ENCODE data around the gene DIRAS1. TPM values are rescaled to one million over a fixed set of nuclear protein-coding genes. Genes with fewer than 3 reads are reported as not detected.

The DIRAS1 gene
- polyA plus RNA-seq, 2 of the 4 experiments (the other 2 are of a cell fraction) = 2.5 to 4.3 TPM

DNA sequence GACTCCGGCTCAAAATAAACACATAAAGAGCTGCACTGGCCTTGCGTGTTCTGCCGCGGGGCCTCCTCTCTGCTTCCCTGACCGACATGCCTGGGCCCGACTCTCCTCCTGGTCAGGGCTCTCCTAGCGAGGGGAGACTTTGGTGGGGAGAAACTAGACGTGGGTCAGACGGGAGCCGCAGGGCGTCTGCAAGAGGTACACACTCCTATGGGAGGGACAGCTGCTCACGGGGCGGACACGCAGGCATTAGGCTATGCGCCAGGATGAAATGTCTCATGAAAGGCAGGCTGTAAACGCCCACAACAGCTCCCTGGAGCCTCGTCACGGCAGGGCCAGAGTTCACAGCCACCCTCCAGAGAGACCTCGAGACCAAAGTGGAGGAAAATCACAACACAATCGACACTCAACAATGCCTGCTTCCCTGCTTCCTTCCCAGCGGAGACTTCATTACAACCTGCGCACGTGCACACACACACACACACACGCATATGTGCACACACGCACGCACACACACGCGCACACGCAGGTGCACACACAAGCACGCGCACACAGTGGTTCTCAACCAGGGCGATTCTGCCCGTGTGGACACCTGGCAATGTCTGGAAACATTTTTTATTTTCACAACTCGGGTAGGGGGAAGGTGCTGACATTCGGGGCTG lies 12.9 kb upstream of the DIRAS1 start:
- ChIA-PET CTCF (interaction anchor here (2.8 kb wide), 1 partner anchor 15 kb away, joined by 12 read pairs; no protein-coding TSS in a partner anchor), POLR2A (no interaction called here)
- 90% methylated on average over 35 of the region's 35 CpGs for WGBS (ENCODE audit: missing lambda C conversion rate)
- H3K9me3 ChIP-seq = no peaks in the 10 kb centered on the region
- 0 out of 3 replicates have a peak, but pooled peaks cover 2% of the 10 kb centered on the region for H3K4me1 ChIP-seq
- DNase-seq (ENCODE audit: low read depth in 1 of 2, low spot score in 1 of 2) = no peak
- no peak overlapping the region for H3K4me3 ChIP-seq
- TF ChIP-seq POLR2AphosphoS2 (conservative IDR thresholded peaks at IDR 0.05; ENCODE audit: low read length) (no peak), E2F6 (IDR thresholded peaks at IDR 0.05; ENCODE audit: borderline replicate concordance, low read depth) (no peak)
- H3K4me2 ChIP-seq = no peak overlapping the region
- no peak for FAIRE-seq
- H3K27ac ChIP-seq = no peak overlapping the region
- ATAC-seq = no peak

DNA sequence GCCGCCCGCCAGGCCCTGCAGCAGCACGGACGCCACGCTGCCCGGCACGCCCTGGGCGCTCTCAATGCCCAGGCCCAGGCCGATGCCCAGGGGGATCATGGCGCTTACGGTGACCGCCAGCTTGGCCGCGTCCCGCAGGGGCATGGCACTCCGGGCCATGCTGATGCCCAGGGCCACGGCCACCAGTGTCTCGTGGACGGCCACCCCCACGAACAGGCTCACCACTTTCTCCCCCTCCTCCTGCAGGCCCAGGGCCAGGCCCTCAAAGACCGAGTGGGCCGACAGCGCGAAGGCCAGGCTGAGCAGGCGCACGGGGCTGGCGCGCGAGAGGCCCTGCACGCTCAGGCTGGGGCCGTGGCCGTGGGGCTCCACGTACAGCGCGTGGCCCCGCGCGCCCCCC lies 11.7 kb upstream of the DIRAS1 start:
- no peak for ATAC-seq

DNA sequence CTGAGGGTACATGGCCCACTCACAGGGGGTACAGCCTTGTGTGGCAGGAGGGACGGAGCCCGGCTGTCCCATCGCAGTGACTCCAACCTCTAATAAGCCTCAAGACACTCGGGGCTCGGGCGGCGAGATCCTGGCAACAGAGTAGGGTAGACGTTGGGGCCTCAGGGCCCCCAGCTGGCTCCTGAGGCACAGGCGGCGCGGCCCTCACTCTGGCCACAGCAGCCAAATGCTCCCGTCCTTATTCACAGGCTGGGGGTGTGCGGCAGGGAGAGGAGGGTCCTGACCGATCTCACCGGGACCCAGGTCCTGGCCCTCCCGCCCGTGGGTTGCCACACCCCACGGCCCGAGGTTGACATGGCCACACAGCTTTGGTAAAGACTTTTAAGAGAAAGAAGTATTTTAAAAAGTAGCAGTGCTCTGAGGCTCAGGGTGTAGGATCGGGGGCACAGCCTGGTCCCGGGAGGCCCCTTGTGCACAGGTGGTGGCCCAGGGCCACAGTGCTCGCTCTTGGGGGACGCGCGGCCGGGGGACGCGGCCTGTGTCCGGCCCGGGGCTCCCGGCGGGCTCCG lies 11.1 kb upstream of the DIRAS1 start:
- no peak overlapping the region for H3K27ac ChIP-seq
- H3K4me1 ChIP-seq = no peaks in the 10 kb centered on the region
- ATAC-seq = no peak
- WGBS (ENCODE audit: missing lambda C conversion rate) = 91% methylated on average over 9 of the region's 33 CpGs
- no peak overlapping the region for H3K4me3 ChIP-seq
- no peak for FAIRE-seq
- POLR2A ChIA-PET = no interaction called here
- no peak overlapping the region for H3K4me2 ChIP-seq
- no peak for TF ChIP-seq RNF2 (IDR thresholded peaks at IDR 0.05; ENCODE audit: borderline replicate concordance, low read depth)
- TF ChIP-seq RFX5 (IDR thresholded peaks at IDR 0.05) = no peak
- CTCF ChIA-PET = no interaction called here
- no peak for DNase-seq (ENCODE audit: low read depth in 1 of 2, low spot score in 1 of 2)
- no peaks in the 10 kb centered on the region for H3K9me3 ChIP-seq

More for the DNA sequence above, 11.7 kb upstream of the DIRAS1 start:
- CTCF ChIA-PET = no interaction called here
- no peak for TF ChIP-seq RAD21 (conservative IDR thresholded peaks at IDR 0.05 in 1 of 2, IDR thresholded peaks at IDR 0.05 in 1 of 2)
- no peak for TF ChIP-seq NPAS2 (CRISPR knock-in tag; IDR thresholded peaks at IDR 0.05; ENCODE audit: borderline replicate concordance)
- TF ChIP-seq, protein P1, sequence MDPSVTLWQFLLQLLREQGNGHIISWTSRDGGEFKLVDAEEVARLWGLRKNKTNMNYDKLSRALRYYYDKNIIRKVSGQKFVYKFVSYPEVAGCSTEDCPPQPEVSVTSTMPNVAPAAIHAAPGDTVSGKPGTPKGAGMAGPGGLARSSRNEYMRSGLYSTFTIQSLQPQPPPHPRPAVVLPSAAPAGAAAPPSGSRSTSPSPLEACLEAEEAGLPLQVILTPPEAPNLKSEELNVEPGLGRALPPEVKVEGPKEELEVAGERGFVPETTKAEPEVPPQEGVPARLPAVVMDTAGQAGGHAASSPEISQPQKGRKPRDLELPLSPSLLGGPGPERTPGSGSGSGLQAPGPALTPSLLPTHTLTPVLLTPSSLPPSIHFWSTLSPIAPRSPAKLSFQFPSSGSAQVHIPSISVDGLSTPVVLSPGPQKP (IDR thresholded peaks at IDR 0.05; ENCODE audit: low read depth, low read length) = no peak
- TF ChIP-seq RFX5 (IDR thresholded peaks at IDR 0.05) = no peak
- TF ChIP-seq CBX2 (IDR thresholded peaks at IDR 0.05; ENCODE audit: borderline replicate concordance, low read depth) = no peak
- no peak for TF ChIP-seq FOXS1 (CRISPR knock-in tag; IDR thresholded peaks at IDR 0.05)
- POLR2A ChIA-PET = no interaction called here
- no peak overlapping the region for H3K27ac ChIP-seq
- no peaks in the 10 kb centered on the region for H3K4me1 ChIP-seq
- no peaks in the 10 kb centered on the region for H3K9me3 ChIP-seq
- DNase-seq (ENCODE audit: low read depth in 1 of 2, low spot score in 1 of 2) (no peak), FAIRE-seq (no peak)
- no peak overlapping the region for H3K4me3 ChIP-seq
- 96% methylated on average over 20 of the region's 38 CpGs for WGBS (ENCODE audit: missing lambda C conversion rate)
- no peak overlapping the region for H3K4me2 ChIP-seq

DNA sequence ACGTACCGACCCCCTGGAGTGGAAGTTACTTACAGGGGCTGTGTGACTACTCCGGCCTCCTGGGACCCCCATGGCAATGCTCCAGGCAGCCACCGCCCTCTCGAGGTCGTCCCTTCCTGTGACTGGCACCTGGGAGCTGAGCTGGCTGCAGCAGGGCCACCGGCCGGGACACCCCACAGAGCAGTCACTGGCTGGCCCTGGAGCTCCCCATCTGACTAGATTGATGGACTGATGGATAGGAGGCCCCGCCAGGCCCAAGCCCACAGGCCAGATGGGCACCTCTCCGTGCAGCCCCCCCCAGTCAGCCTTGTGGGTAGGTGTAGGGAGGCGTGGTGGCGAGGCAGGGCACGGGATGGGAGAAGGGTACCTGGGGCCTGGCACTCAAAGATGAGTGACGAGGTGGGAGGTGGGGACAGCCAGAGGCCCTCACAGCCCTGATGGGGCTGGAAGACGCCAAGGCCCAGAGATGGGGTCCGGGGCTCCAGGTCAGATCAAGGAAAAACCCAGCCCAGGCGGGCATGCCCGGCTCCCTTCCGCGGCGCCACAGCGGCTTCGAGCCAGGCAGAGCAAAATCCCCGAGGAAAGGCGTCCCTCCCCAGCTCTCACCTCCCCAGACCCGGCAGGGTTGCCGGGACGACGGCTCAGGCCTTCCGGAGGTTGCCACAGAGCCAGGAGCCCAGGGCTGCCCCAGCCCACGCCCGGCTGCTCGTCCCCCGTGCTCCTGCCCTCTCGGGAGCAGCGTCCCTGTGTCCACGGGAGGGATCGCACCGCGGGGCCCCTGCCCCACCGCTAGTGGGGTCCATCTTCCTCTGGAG lies 10.2 kb upstream of the DIRAS1 start:
- Histone ChIP-seq H3K4me1 (no peaks in the 10 kb centered on the region), H3K27ac (no peak overlapping the region), H3K4me3 (no peak overlapping the region), H3K4me2 (no peak overlapping the region), H3K9me3 (no peaks in the 10 kb centered on the region)
- 78% methylated on average over 8 of the region's 41 CpGs for WGBS (ENCODE audit: missing lambda C conversion rate)
- no peak for FAIRE-seq
- TF ChIP-seq GATA3 (IDR thresholded peaks at IDR 0.05; ENCODE audit: borderline replicate concordance) (no peak), CEBPB (IDR thresholded peaks at IDR 0.05) (no peak), EHF (CRISPR knock-in tag; IDR thresholded peaks at IDR 0.05) (no peak), NPAS2 (CRISPR knock-in tag; IDR thresholded peaks at IDR 0.05; ENCODE audit: borderline replicate concordance) (no peak), ESRRA (IDR thresholded peaks at IDR 0.05; ENCODE audit: borderline replicate concordance, low read length) (no peak), CHD4 (IDR thresholded peaks at IDR 0.05; ENCODE audit: borderline replicate concordance) (no peak), HEYL (CRISPR knock-in tag; IDR thresholded peaks at IDR 0.05) (no peak), POLR2AphosphoS2 (conservative IDR thresholded peaks at IDR 0.05; ENCODE audit: low read length) (no peak), RFX5 (IDR thresholded peaks at IDR 0.05) (no peak), MAX (IDR thresholded peaks at IDR 0.05) (no peak), EP300 (IDR thresholded peaks at IDR 0.05) (no peak), ZSCAN20 (CRISPR knock-in tag; IDR thresholded peaks at IDR 0.05) (no peak), ZFP36 (IDR thresholded peaks at IDR 0.05; ENCODE audit: borderline replicate concordance, partially characterized antibody) (no peak), JUNB (IDR thresholded peaks at IDR 0.05) (no peak), JUN (IDR thresholded peaks at IDR 0.05) (no peak), TFCP2L1 (CRISPR knock-in tag; IDR thresholded peaks at IDR 0.05) (no peak)
- no peak for DNase-seq (ENCODE audit: low read depth in 1 of 2, low spot score in 1 of 2)
- ChIA-PET CTCF (interaction anchor here (0.6 kb wide), 1 partner anchor 38 kb away, joined by 3 read pairs; no protein-coding TSS in a partner anchor), POLR2A (no interaction called here)
- no peak for ATAC-seq

All from A549 (cell line).